LNCAP (cell line): ENCODE measurements around the gene CCDC116.

ENCODE experiments used
- CTCF ChIP-seq: fragments of 450-650 bp; IDR thresholded peaks from 2 replicates; pipeline ENCODE4 v1.5.1; 2017; ENCODE audit warnings: mild to moderate bottlenecking

CCDC116 gene

GRCh38 chr22:21674638-21675245, 42.2 kb downstream of the CCDC116 start:
- TF ChIP-seq CTCF: no peak

GRCh38 chr22:21677606-21678443, 45.3 kb downstream of the CCDC116 start:
- TF ChIP-seq CTCF: no peak

GRCh38 chr22:21679383-21679782, 46.8 kb downstream of the CCDC116 start:
- TF ChIP-seq CTCF: no peak

GRCh38 chr22:21680830-21681565, 48.4 kb downstream of the CCDC116 start:
- TF ChIP-seq CTCF: no peak

GRCh38 chr22:21681566-21682370, 49.2 kb downstream of the CCDC116 start:
- TF ChIP-seq CTCF: no peak

GRCh38 chr22:21682385-21683175, 50.0 kb downstream of the CCDC116 start:
- TF ChIP-seq CTCF: no peak
